NCI-H526 (cell line): Measurements from ENCODE around the gene SEZ6L.
"Not testable (repeated sequence)": the region's sequence is repeated elsewhere in the genome, so short reads cannot be mapped to it uniquely, and the experiment has no call there.

Source experiments
- DNase-seq, 2 experiments: peaks; one replicate each; lab custom pipeline; 2025; lab: John Stamatoyannopoulos, UW

SEZ6L gene

GRCh38 chr22:26383968-26384556 is 214.8 kb downstream of the SEZ6L start:
- no peak for DNase-seq

GRCh38 chr22:26385164-26385563 is 215.9 kb downstream of the SEZ6L start:
- no peak for DNase-seq

GRCh38 chr22:26389125-26389524 is 219.9 kb downstream of the SEZ6L start:
- DNase-seq, result no peak

- no peak for DNase-seq
Measured at GRCh38 chr22:26391091-26391490, 221.8 kb downstream of the SEZ6L start.

GRCh38 chr22:26391623-26392022 is 222.4 kb downstream of the SEZ6L start:
- no peak for DNase-seq

GRCh38 chr22:26393929-26394328 is 224.7 kb downstream of the SEZ6L start:
- DNase-seq, result no peak

- no peak for DNase-seq
Measured at GRCh38 chr22:26394777-26395176, 225.5 kb downstream of the SEZ6L start.

GRCh38 chr22:26395926-26396325 is 226.7 kb downstream of the SEZ6L start:
- no peak for DNase-seq

GRCh38 chr22:26398741-26399153 is 229.5 kb downstream of the SEZ6L start:
- DNase-seq, result peak; percentile 1 to 63

GRCh38 chr22:26399289-26399688 is 230.0 kb downstream of the SEZ6L start:
- DNase-seq, result no peak

- DNase-seq, result no peak
Measured at GRCh38 chr22:26401726-26402125, 232.5 kb downstream of the SEZ6L start.

GRCh38 chr22:26404851-26405421 is 235.7 kb downstream of the SEZ6L start:
- no peak for DNase-seq

- DNase-seq, result no peak
Measured at GRCh38 chr22:26406118-26406517, 236.9 kb downstream of the SEZ6L start.

GRCh38 chr22:26408562-26409220 is 239.4 kb downstream of the SEZ6L start:
- not testable (repeated sequence) for DNase-seq

- peak in 1 of 2 experiments; percentile 2 for DNase-seq
Measured at GRCh38 chr22:26409719-26410335, 240.6 kb downstream of the SEZ6L start.

GRCh38 chr22:26410386-26410785 is 241.1 kb downstream of the SEZ6L start:
- no peak for DNase-seq

- no peak for DNase-seq
Measured at GRCh38 chr22:26414347-26414746, 245.1 kb downstream of the SEZ6L start.

GRCh38 chr22:26416256-26416655 is 247.0 kb downstream of the SEZ6L start:
- no peak for DNase-seq

GRCh38 chr22:26416670-26417276 is 247.5 kb downstream of the SEZ6L start:
- DNase-seq, result no peak

GRCh38 chr22:26417406-26417805 is 248.1 kb downstream of the SEZ6L start:
- DNase-seq, result no peak

GRCh38 chr22:26418620-26419019 is 249.4 kb downstream of the SEZ6L start:
- no peak for DNase-seq

- no peak for DNase-seq
Measured at GRCh38 chr22:26426924-26427323, 257.7 kb downstream of the SEZ6L start.
